Gastroesophageal sphincter (tissue), 3 donors: ENCODE measurements around the gene AQP12B.
"Not testable (repeated sequence)": the region's sequence is repeated elsewhere in the genome, so short reads cannot be mapped to it uniquely, and the experiment has no call there.

Experiments
- EP300 ChIP-seq: sonication (generic); formaldehyde crosslinking; IDR thresholded peaks from one replicate; pipeline ENCODE4 v1.6.1; 2017; ENCODE audit warnings: antibody characterized with exemption, mild to moderate bottlenecking
- POLR2A ChIP-seq, 2 donors: fragments of 450-650 bp; IDR thresholded peaks; one replicate each; pipeline ENCODE4 v1.6.1; 2017; ENCODE audit warnings: antibody characterized with exemption in 2 of 2, mild to moderate bottlenecking in 2 of 2, moderate library complexity in 1 of 2
- POLR2AphosphoS5 ChIP-seq: sonication (generic); formaldehyde crosslinking; IDR thresholded peaks from one replicate; pipeline ENCODE4 v1.6.1; 2017; ENCODE audit warnings: antibody characterized with exemption
- TF ChIP-seq, protein P1 (sequence below), 4 experiments: fragments of 200-600 bp in 2 of 4; fragments of 450-650 bp in 2 of 4; sonication (generic) in 1 of 4; IDR thresholded peaks; one replicate each; pipeline ENCODE4 v1.5.1; 2017 to 2019; ENCODE audit warnings: antibody characterized with exemption in 4 of 4, mild to moderate bottlenecking in 2 of 4, moderate library complexity in 2 of 4

DNA sequence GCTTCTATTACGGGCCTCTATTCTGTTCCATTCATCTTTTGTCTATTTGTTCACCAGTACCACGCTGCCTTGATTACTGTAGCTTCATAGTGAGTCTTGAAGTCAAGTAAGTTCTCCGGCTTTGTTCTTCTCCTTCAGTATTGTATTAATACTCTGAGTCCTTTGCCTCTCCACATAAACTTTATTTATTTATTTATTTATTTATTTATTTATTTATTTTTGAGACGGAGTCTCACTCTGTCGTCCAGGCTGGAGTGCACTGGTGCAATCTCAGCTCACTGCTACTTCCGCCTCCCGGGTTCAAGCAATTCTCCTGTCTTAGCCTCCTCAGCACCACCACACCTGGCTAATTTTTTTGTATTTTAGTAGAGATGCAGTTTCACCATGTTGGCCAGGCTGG is 22.8 kb downstream of the AQP12B start:
- not testable (repeated sequence) for TF ChIP-seq EP300; POLR2AphosphoS5; POLR2A (IDR thresholded peaks at IDR 0.05)
- TF ChIP-seq, protein P1, sequence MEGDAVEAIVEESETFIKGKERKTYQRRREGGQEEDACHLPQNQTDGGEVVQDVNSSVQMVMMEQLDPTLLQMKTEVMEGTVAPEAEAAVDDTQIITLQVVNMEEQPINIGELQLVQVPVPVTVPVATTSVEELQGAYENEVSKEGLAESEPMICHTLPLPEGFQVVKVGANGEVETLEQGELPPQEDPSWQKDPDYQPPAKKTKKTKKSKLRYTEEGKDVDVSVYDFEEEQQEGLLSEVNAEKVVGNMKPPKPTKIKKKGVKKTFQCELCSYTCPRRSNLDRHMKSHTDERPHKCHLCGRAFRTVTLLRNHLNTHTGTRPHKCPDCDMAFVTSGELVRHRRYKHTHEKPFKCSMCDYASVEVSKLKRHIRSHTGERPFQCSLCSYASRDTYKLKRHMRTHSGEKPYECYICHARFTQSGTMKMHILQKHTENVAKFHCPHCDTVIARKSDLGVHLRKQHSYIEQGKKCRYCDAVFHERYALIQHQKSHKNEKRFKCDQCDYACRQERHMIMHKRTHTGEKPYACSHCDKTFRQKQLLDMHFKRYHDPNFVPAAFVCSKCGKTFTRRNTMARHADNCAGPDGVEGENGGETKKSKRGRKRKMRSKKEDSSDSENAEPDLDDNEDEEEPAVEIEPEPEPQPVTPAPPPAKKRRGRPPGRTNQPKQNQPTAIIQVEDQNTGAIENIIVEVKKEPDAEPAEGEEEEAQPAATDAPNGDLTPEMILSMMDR (IDR thresholded peaks at IDR 0.05), result not testable (repeated sequence)
